Heart right ventricle (tissue), 16 donors: ENCODE data around the gene KCTD21. TPM values are rescaled to one million over a fixed set of nuclear protein-coding genes. Genes with fewer than 3 reads are reported as not detected.

ENCODE experiments used
- ATAC-seq, 8 donors: fragments of 200-7000 bp; cut with Tn5 transposase; one replicate each; pipeline ENCODE4 v1.9.1; 2020; ENCODE audit warnings: mild to moderate bottlenecking in 8 of 8, moderate library complexity in 8 of 8, moderate number of reproducible peaks in 1 of 8
- DNase-seq, 2 donors: peaks; one replicate each; pipeline ENCODE4 v3.0.0-alpha.2; 2020
- H3K27ac ChIP-seq, 10 donors: fragments of 200-600 bp; sonication (generic) in 2 of 10; one replicate each; pipeline versions ENCODE4 v1.5.0 to v1.8.0; 2020 to 2022; ENCODE audit warnings: mild to moderate bottlenecking in 3 of 10
- H3K27me3 ChIP-seq, 7 donors: fragments of 200-600 bp; one replicate each; pipeline ENCODE4 v1.8.0; 2021 to 2022; ENCODE audit warnings: mild to moderate bottlenecking in 2 of 7
- H3K36me3 ChIP-seq, 9 donors: fragments of 200-600 bp; sonication (generic) in 1 of 9; one replicate each; pipeline versions ENCODE4 v1.5.0 to v1.8.0; 2020 to 2022; ENCODE audit warnings: mild to moderate bottlenecking in 2 of 9
- H3K4me1 ChIP-seq, 9 donors: fragments of 200-600 bp; sonication (generic) in 1 of 9; one replicate each; pipeline versions ENCODE4 v1.5.0 to v1.8.0; 2020 to 2022; ENCODE audit warnings: mild to moderate bottlenecking in 4 of 9
- H3K4me3 ChIP-seq, 10 donors: fragments of 200-600 bp; sonication (generic) in 2 of 10; one replicate each; pipeline versions ENCODE4 v1.5.0 to v1.8.0; 2020 to 2022; ENCODE audit warnings: mild to moderate bottlenecking in 7 of 10, moderate library complexity in 2 of 10
- H3K9me3 ChIP-seq, 11 donors: fragments of 200-600 bp in 10 of 11; sonication (generic) in 2 of 11; one replicate each; pipeline versions ENCODE4 v1.5.0 to v1.8.0; 2013 to 2022; ENCODE audit warnings: mild to moderate bottlenecking in 2 of 11, control low read depth in 1 of 11, moderate library complexity in 1 of 11
- WGBS, 2 donors: extraction: QIAGEN DNeasy Blood & Tissue Kit; methylation state at CpG; one replicate each; pipeline ENCODE4 v1.1.7; 2013; ENCODE audit warnings: inconsistent platforms in 1 of 2; 5-methylcytosine and 5-hydroxymethylcytosine counted together
- intact Hi-C, 10 donors: fragments of 100-400 bp; cut with DNase I; formaldehyde crosslinking; loops; one replicate each; pipeline versions ENCODE4 v1.11.1 to v1.14.2; 2022
- polyA plus RNA-seq, 2 donors: library from polyadenylated mRNA; stranded (reverse); fragments of 200-250 nt; gene quantifications; one replicate each; pipeline ENCODE4 v1.2.3, GENCODE V29; 2013
- total RNA-seq, 10 donors: library from RNA; stranded (reverse); fragmentation: NEBNext Ultra II Directional in 3 of 10; extraction: Animal tissue kit (Norgen Biotek cat#: 25700) in 3 of 10; gene quantifications; one replicate each; pipeline versions ENCODE4 v1.2.1 to v1.2.4, GENCODE V29; 2021 to 2023
- TF ChIP-seq, protein P1 (sequence below), 9 donors: fragments of 200-600 bp; sonication (generic) in 2 of 9; IDR thresholded peaks; one replicate each; pipeline versions ENCODE4 v1.5.0 to v1.8.0; 2021 to 2022; ENCODE audit warnings: antibody characterized with exemption in 9 of 9, mild to moderate bottlenecking in 5 of 9, moderate library complexity in 1 of 9
- donor health status: Arrhythmogenic right ventricular cardiomyopathy.
- donor health status: ischemic (EF 13 %, LVEDD 7.1; RV severe dilation, severe dysfunction).
- donor health status: healthy with polysubstance abuse.
- donor health status: DM: no; HTN: yes; CAD: no.
- donor health status: DM: no; HTN: no; CAD: no.
- donor health status: ischemic (EF 25% LVEDD 6.9; RV normal size, moderate dysfunction).
- donor health status: ischemic (EF 25% LVEDD 5.7; RV mildly dilated, moderate dysfunction).
- donor health status: healthy.
- donor health status: DM: yes; HTN: yes; CAD: no.
- donor health status: Ischemic cardiomyopathy.
- donor health status: ischemic (EF 35%, LVEDD 5.7; RV mildly dilated, moderate dysfunction).
- donor health status: nonischemic (EF 11% LVEDD 7.7; RV severe dilation, severe dysfunction).
- donor health status: DM: yes; HTN: yes; CAD: no.
- donor health status: PGD.
- donor health status: ischemic (EF 29% LVEDD 5.4; RV normal size, mild dysfunction).
- donor health status: nonischemic (EF 23%, LVEDD 6.1; RV moderate dilation, normal function).

Gene KCTD21
- total and polyA plus RNA-seq, 12 donors: 4.2 to 9.9 (median 6.2) TPM

DNA sequence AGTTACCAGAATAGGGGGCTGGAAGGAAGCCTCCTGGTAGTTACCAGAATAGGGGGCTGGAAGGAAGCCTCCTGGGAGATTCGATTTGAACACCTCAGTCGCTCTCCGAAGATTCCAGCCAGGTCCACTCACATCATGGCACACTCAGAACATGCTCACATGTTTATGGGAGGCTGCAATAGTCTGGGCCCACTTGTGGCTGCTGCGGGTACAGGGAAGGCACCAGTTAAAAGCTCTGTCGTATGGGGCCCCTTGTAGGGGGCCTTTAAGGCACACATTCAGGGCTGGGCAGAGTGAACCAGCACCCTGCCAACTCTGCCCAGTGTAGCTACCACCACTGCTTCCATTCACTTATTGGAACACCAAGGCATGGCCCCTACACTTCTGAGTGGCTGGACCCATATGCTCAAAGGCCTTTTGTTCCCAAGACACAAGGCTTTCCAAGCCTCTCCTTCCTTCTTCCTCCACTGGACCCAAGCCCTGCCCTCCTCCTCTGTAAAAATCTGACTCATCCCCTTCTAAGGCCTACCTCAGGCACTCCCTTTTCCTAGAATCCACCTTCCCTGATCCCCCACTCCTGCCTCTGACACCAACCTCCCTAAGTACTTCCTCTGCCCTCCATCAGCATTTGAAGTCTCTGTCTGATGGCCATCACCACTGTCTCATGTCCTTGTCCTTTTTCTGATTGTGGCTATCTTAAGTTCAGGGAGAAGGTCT is 28.3 kb upstream of the KCTD21 start:
- Histone ChIP-seq H3K4me3 (no peak overlapping the region), H3K27ac (no peak overlapping the region), H3K4me1 (peaks cover 0 to 10% (median 0%) of the 10 kb centered on the region in 9 donors), H3K9me3 (no peaks in the 10 kb centered on the region), H3K27me3 (no peaks in the 10 kb centered on the region), H3K36me3 (peaks cover 0 to 82% (median 42%) of the 10 kb centered on the region in 9 donors)
- WGBS, 2 donors: 94 to 95% methylated on average over 5 of the region's 5 CpGs
- no peak for DNase-seq
- no peak for ATAC-seq
- TF ChIP-seq, protein P1, sequence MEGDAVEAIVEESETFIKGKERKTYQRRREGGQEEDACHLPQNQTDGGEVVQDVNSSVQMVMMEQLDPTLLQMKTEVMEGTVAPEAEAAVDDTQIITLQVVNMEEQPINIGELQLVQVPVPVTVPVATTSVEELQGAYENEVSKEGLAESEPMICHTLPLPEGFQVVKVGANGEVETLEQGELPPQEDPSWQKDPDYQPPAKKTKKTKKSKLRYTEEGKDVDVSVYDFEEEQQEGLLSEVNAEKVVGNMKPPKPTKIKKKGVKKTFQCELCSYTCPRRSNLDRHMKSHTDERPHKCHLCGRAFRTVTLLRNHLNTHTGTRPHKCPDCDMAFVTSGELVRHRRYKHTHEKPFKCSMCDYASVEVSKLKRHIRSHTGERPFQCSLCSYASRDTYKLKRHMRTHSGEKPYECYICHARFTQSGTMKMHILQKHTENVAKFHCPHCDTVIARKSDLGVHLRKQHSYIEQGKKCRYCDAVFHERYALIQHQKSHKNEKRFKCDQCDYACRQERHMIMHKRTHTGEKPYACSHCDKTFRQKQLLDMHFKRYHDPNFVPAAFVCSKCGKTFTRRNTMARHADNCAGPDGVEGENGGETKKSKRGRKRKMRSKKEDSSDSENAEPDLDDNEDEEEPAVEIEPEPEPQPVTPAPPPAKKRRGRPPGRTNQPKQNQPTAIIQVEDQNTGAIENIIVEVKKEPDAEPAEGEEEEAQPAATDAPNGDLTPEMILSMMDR (IDR thresholded peaks at IDR 0.05): no peak
- intact Hi-C loops: no loop called here

DNA sequence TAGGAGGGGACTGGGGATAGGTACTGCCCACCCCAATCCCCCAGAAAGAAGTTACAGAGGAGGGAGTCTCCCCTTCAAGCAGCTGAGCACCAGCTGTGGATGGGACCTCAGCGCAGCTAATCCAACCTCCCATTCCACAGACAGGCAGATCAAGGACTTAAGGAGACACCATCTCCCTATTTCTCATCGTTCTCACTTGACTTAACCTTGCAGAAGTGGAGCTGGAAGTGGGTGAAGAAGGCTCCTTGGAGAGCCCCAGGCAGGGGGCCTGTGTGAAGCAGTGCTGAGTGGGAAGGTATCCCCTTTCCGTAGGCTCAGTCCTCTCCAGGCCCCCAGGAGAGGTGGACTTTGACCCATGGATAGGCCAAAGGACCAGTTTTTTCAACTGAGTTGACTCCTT is 27.6 kb upstream of the KCTD21 start:
- no peak overlapping the region for H3K27ac ChIP-seq
- no peaks in the 10 kb centered on the region for H3K27me3 ChIP-seq
- H3K4me3 ChIP-seq: no peak overlapping the region
- 87 to 94% methylated on average over 3 of the region's 3 CpGs for WGBS, 2 donors
- TF ChIP-seq, protein P1 (IDR thresholded peaks at IDR 0.05): no peak
- DNase-seq (no peak), ATAC-seq (no peak)
- intact Hi-C loops: no loop called here
- peaks cover 0 to 10% (median 0%) of the 10 kb centered on the region in 9 donors for H3K4me1 ChIP-seq
- H3K36me3 ChIP-seq: peaks cover 0 to 82% (median 42%) of the 10 kb centered on the region in 9 donors
- H3K9me3 ChIP-seq: no peaks in the 10 kb centered on the region

DNA sequence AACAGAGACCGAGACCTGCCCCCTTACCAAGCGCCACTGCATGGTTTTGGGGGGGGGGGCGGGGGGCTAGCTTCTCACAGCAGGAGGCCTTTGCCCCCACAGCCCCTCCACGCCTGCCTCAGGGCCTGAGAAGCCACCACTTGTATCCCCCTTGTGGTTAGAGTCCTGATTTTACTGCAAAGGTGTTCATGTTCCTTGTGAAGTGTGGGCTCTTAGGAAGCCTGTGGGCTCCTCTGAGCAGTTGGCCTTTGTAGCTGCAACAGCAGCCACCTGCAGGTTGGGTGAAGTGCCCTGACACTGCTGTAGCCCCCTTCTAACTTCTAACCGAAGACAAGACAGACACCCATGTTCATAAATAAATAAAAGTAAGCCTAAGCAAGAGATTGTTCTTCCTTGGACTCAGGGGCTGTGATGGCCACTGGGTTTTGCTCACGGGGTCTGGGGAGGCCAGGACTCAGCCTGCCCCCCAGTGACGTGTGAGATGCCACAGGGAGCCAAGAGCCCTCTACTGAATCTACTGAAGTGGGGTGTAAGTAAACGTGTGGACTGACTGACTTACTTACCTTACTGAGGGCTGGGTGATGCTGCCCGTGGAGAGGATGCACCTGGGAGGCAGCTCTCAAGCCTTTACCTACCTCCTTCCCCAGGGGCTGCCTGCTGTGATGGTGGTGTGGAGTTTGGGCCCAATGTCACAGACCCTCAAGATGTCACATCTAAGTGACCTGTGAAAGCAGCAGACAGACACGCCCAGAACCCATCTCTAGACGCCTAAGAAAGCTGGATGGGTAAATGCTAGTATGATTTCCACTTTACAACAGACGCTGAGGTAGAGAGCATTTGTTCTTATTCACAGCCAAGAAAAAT is 26.1 kb upstream of the KCTD21 start:
- Histone ChIP-seq H3K9me3 (no peaks in the 10 kb centered on the region), H3K27ac (no peak overlapping the region), H3K36me3 (peaks cover 0 to 81% (median 38%) of the 10 kb centered on the region in 9 donors), H3K4me3 (no peak overlapping the region), H3K27me3 (no peaks in the 10 kb centered on the region), H3K4me1 (peaks cover 0 to 10% (median 0%) of the 10 kb centered on the region in 9 donors)
- TF ChIP-seq, protein P1 (IDR thresholded peaks at IDR 0.05): no peak
- DNase-seq (no peak), ATAC-seq (no peak)
- 84 to 90% methylated on average over 12 of the region's 12 CpGs for WGBS, 2 donors
- intact Hi-C loops: no loop called here

DNA sequence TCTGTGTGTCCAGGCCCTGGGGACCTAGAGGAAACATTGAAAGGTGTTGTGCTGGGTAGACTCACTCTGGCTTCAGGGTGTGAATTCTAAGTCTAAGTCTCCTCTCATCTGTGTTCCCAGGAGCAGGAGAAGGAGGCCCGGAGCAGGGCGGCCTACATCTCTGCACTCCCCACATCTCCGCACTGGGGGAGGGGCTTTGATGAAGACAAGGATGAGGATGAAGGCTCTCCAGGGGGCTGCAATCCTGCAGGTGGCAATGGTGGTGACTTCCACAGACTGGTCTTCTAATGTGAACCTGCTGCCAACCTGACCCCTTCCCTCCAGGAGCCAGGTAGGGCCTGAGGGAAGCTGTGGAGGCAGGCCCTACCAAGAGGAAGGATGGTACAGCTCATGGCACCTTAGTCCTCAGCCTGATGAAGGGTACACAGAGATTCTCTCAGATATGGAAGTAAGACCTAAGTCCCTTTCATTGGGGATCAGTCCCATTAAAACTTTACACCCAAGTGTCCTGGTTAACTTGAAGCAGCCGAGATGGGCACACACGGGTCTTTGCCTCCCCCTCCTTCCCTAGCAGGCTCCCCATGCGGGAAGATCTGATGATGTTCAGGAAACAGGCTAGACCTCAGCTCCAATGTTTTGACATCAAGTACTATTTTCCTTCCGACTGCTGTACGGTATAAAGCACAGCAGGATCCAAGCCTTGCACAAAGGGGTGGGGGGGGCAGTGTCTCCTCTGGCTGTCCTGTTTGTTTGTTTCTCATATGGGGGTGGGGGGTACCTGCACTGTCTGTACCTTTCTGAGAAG is 25.3 kb upstream of the KCTD21 start:
- WGBS, 2 donors: 81 to 82% methylated on average over 8 of the region's 8 CpGs
- H3K27me3 ChIP-seq: no peaks in the 10 kb centered on the region
- TF ChIP-seq, protein P1 (IDR thresholded peaks at IDR 0.05): no peak
- H3K36me3 ChIP-seq: peaks cover 0 to 81% (median 32%) of the 10 kb centered on the region in 9 donors
- peaks cover 0 to 10% (median 0%) of the 10 kb centered on the region in 9 donors for H3K4me1 ChIP-seq
- no peaks in the 10 kb centered on the region for H3K9me3 ChIP-seq
- DNase-seq (no peak), ATAC-seq (no peak)
- H3K27ac ChIP-seq: no peak overlapping the region
- intact Hi-C loops: no loop called here
- H3K4me3 ChIP-seq: no peak overlapping the region
